WTC11 (cell line): Measurements from ENCODE around the gene BRAF. TPM values are rescaled to one million over a fixed set of nuclear protein-coding genes. Genes with fewer than 3 reads are reported as not detected.

ENCODE experiments used
- ATAC-seq: fragments of 200-7000 bp; cut with Tn5 transposase; 2 replicates; pipeline ENCODE4 v1.10.0; 2021; ENCODE audit warnings: mild to moderate bottlenecking, moderate library complexity
- CTCF ChIA-PET: fragments of 300-600 bp; sonication (Branson Sonifier 250); formaldehyde crosslinking; loops from one replicate; lab custom pipeline; 2021; ENCODE audit warnings: antibody characterized with exemption; lab: Charles Lee
- POLR2A ChIA-PET: fragments of 350-600 bp; sonication (Branson Sonifier 250); formaldehyde crosslinking; loops from one replicate; lab custom pipeline; 2021; ENCODE audit warnings: antibody characterized with exemption; lab: Charles Lee
- DNase-seq: peaks from one replicate; pipeline ENCODE4 v3.0.0; 2021; ENCODE audit warnings: low spot score
- H3K27ac Mint-ChIP-seq: 2 replicates; pipeline ENCODE4 v1.8.0; 2021; ENCODE audit warnings: mixed read lengths
- H3K27me3 Mint-ChIP-seq: 2 replicates; pipeline ENCODE4 v1.8.0; 2021; ENCODE audit warnings: low read depth, mild to moderate bottlenecking, moderate library complexity, mixed read lengths
- H3K36me3 Mint-ChIP-seq: 2 replicates; pipeline ENCODE4 v1.8.0; 2021; ENCODE audit warnings: mixed read lengths
- H3K4me1 Mint-ChIP-seq: 2 replicates; pipeline ENCODE4 v1.8.0; 2022; ENCODE audit warnings: mixed read lengths
- H3K4me3 Mint-ChIP-seq: 2 replicates; pipeline ENCODE4 v1.8.0; 2021; ENCODE audit warnings: mild to moderate bottlenecking, moderate library complexity, mixed read lengths
- H3K9me3 Mint-ChIP-seq: 2 replicates; pipeline ENCODE4 v1.8.0; 2021; ENCODE audit warnings: mixed read lengths
- AFF4 ChIP-seq: sonication (generic); formaldehyde crosslinking; IDR thresholded peaks from 2 replicates; pipeline ENCODE4 v1.8.1; 2023; ENCODE audit warnings: mild to moderate bottlenecking, missing genetic modification reagents, borderline replicate concordance
- CREB1 ChIP-seq: sonication (generic); formaldehyde crosslinking; IDR thresholded peaks from 2 replicates; pipeline ENCODE4 v1.8.0; 2023; ENCODE audit warnings: mild to moderate bottlenecking, missing genetic modification reagents
- CREM ChIP-seq: sonication (generic); formaldehyde crosslinking; IDR thresholded peaks from 2 replicates; pipeline ENCODE4 v1.8.1; 2022; ENCODE audit warnings: mild to moderate bottlenecking, missing genetic modification reagents, moderate library complexity
- E2F1 ChIP-seq: sonication (generic); formaldehyde crosslinking; IDR thresholded peaks from 2 replicates; pipeline ENCODE4 v1.8.0; 2022; ENCODE audit warnings: mild to moderate bottlenecking, missing genetic modification reagents
- E2F5 ChIP-seq: sonication (generic); formaldehyde crosslinking; IDR thresholded peaks from 2 replicates; pipeline ENCODE4 v1.8.1; 2022; ENCODE audit warnings: mild to moderate bottlenecking, moderate library complexity, missing genetic modification reagents
- GTF2I ChIP-seq: fragments of 250-450 bp; sonication (Bioruptor Pico); conservative IDR thresholded peaks from 2 replicates; pipeline ENCODE4 v1.4.0; 2021; ENCODE audit warnings: mild to moderate bottlenecking
- MXD4 ChIP-seq: fragments of 250-450 bp; sonication (Bioruptor Pico); IDR thresholded peaks from 2 replicates; pipeline ENCODE4 v1.8.0; 2021; ENCODE audit warnings: mild to moderate bottlenecking, moderate library complexity, borderline replicate concordance
- NFYB ChIP-seq: sonication (generic); formaldehyde crosslinking; conservative IDR thresholded peaks from 2 replicates; pipeline ENCODE4 v1.8.0; 2022; ENCODE audit warnings: low read depth, missing genetic modification reagents
- NR2C2 ChIP-seq: sonication (generic); formaldehyde crosslinking; IDR thresholded peaks from 2 replicates; pipeline ENCODE4 v1.8.0; 2022; ENCODE audit warnings: mild to moderate bottlenecking, missing genetic modification reagents
- OVOL2 ChIP-seq: fragments of 250-450 bp; sonication (Bioruptor Pico); IDR thresholded peaks from 2 replicates; pipeline ENCODE4 v1.9.0; 2021; ENCODE audit warnings: mild to moderate bottlenecking, borderline replicate concordance
- PREB ChIP-seq: sonication (generic); formaldehyde crosslinking; IDR thresholded peaks from 2 replicates; pipeline ENCODE4 v1.8.1; 2022; ENCODE audit warnings: mild to moderate bottlenecking, missing genetic modification reagents, moderate library complexity, borderline replicate concordance
- SMAD3 ChIP-seq: sonication (generic); formaldehyde crosslinking; IDR thresholded peaks from 2 replicates; pipeline ENCODE4 v1.8.0; 2022; ENCODE audit warnings: missing genetic modification reagents, mild to moderate bottlenecking, borderline replicate concordance
- SOX15 ChIP-seq: fragments of 250-450 bp; sonication (Bioruptor Pico); IDR thresholded peaks from 2 replicates; pipeline ENCODE4 v1.9.0; 2021; ENCODE audit warnings: mild to moderate bottlenecking
- TEAD4 ChIP-seq: sonication (generic); formaldehyde crosslinking; IDR thresholded peaks from 2 replicates; pipeline ENCODE4 v1.8.0; 2022; ENCODE audit warnings: mild to moderate bottlenecking, missing genetic modification reagents
- TP53 ChIP-seq: sonication (generic); formaldehyde crosslinking; IDR thresholded peaks from 2 replicates; pipeline ENCODE4 v1.8.1; 2023; ENCODE audit warnings: mild to moderate bottlenecking, missing genetic modification reagents
- ZNF121 ChIP-seq: sonication (generic); formaldehyde crosslinking; IDR thresholded peaks from 2 replicates; pipeline ENCODE4 v1.8.0; 2023; ENCODE audit warnings: missing genetic modification reagents
- ZNF138 ChIP-seq: sonication (generic); formaldehyde crosslinking; conservative IDR thresholded peaks from 2 replicates; pipeline ENCODE4 v1.8.1; 2022; ENCODE audit warnings: mild to moderate bottlenecking, moderate library complexity, missing genetic modification reagents
- ZNF263 ChIP-seq: sonication (generic); formaldehyde crosslinking; IDR thresholded peaks from 2 replicates; pipeline ENCODE4 v1.8.1; 2022; ENCODE audit warnings: low read depth, mild to moderate bottlenecking, moderate library complexity, missing genetic modification reagents
- ZNF317 ChIP-seq: sonication (generic); formaldehyde crosslinking; IDR thresholded peaks from 2 replicates; pipeline ENCODE4 v1.8.1; 2023; ENCODE audit warnings: low read depth, mild to moderate bottlenecking, moderate library complexity, missing genetic modification reagents, borderline replicate concordance
- ZNF396 ChIP-seq: fragments of 250-450 bp; sonication (Bioruptor Pico); IDR thresholded peaks from 2 replicates; pipeline ENCODE4 v1.8.0; 2021; ENCODE audit warnings: mild to moderate bottlenecking, moderate library complexity, borderline replicate concordance
- ZNF512 ChIP-seq: sonication (generic); formaldehyde crosslinking; IDR thresholded peaks from 2 replicates; pipeline ENCODE4 v1.8.1; 2022; ENCODE audit warnings: missing genetic modification reagents, borderline replicate concordance
- total RNA-seq: library from RNA; stranded (reverse); gene quantifications from 3 replicates; pipeline ENCODE4 v1.2.3, GENCODE V29; 2021

Gene BRAF
- total RNA-seq, 1 experiment from 2014 or later, result 29.2 TPM

- H3K27me3 Mint-ChIP-seq, result 0 out of 2 replicates have a peak, but pooled peaks cover 2% of the 10 kb centered on the region
- H3K9me3 Mint-ChIP-seq, result no peaks in the 10 kb centered on the region
- ChIA-PET CTCF (interaction anchor here (0.5 to 3.4 kb wide), 16 partner anchors 11 to 336 kb away, joined by 3 to 21 read pairs (median 4); partner anchors contain the start of gene DENND2A), POLR2A (no interaction called here)
- TF ChIP-seq MXD4, result no peak
- TF ChIP-seq ZNF396 (CRISPR knock-in tag), result no peak
- no peak for TF ChIP-seq ZNF263 (CRISPR knock-in tag)
- ATAC-seq, result peak; percentile 40
- H3K36me3 Mint-ChIP-seq, result peaks cover 6% of the 10 kb centered on the region
- H3K4me3 Mint-ChIP-seq, result no peak overlapping the region; the same call in 1 of the 2 replicates
- no peak overlapping the region for H3K27ac Mint-ChIP-seq
- no peak for DNase-seq
- H3K4me1 Mint-ChIP-seq, result peaks cover 11% of the 10 kb centered on the region
Observed at GRCh38 chr7:140674899-140675701, 249.6 kb downstream of the BRAF start.

GRCh38 chr7:140674356-140674800 is 250.4 kb downstream of the BRAF start:
- TF ChIP-seq GTF2I (CRISPR knock-in tag), result no peak
- no peak for TF ChIP-seq PREB (CRISPR knock-in tag)
- TF ChIP-seq SOX15 (CRISPR knock-in tag), result no peak
- TF ChIP-seq MXD4, result no peak
- no peak for TF ChIP-seq ZNF138 (CRISPR knock-in tag)
- TF ChIP-seq CREM (CRISPR knock-in tag), result no peak
- TF ChIP-seq OVOL2 (CRISPR knock-in tag), result no peak
- no peak for TF ChIP-seq SMAD3 (CRISPR knock-in tag)
- no peak for TF ChIP-seq CREB1
- no peak for TF ChIP-seq ZNF317
- TF ChIP-seq ZNF512 (CRISPR knock-in tag), result no peak
- TF ChIP-seq E2F1 (CRISPR knock-in tag), result no peak
- CTCF ChIA-PET, result interaction anchor here (1.2 to 3.4 kb wide), 9 partner anchors 12 to 309 kb away, joined by 3 to 21 read pairs (median 7); partner anchors contain the start of gene DENND2A
- Mint-ChIP-seq H3K4me1 (peaks cover 11% of the 10 kb centered on the region), H3K27me3 (0 out of 2 replicates have a peak, but pooled peaks cover 2% of the 10 kb centered on the region), H3K27ac (no peak overlapping the region), H3K36me3 (peaks cover 4% of the 10 kb centered on the region), H3K9me3 (no peaks in the 10 kb centered on the region), H3K4me3 (peak overlapping the region; percentile 76)
- ATAC-seq, result no peak
- DNase-seq, result no peak
- POLR2A ChIA-PET, result interaction anchor here (0.5 to 0.6 kb wide), 2 partner anchors 158 to 159 kb away, joined by 3 read pairs; no protein-coding TSS in a partner anchor

- Mint-ChIP-seq H3K9me3 (no peaks in the 10 kb centered on the region), H3K36me3 (no peaks in the 10 kb centered on the region; the same call in 1 of the 2 replicates), H3K27ac (no peak overlapping the region), H3K4me3 (peak overlapping the region; percentile 76), H3K4me1 (peaks cover 11% of the 10 kb centered on the region), H3K27me3 (0 out of 2 replicates have a peak, but pooled peaks cover 2% of the 10 kb centered on the region)
- TF ChIP-seq NFYB (CRISPR knock-in tag), result no peak
- no peak; the same call in 1 of the 2 replicates for TF ChIP-seq ZNF121
- TF ChIP-seq AFF4 (CRISPR knock-in tag), result no peak
- no peak for TF ChIP-seq E2F5 (CRISPR knock-in tag)
- no peak for TF ChIP-seq NR2C2
- no peak for TF ChIP-seq TP53 (CRISPR knock-in tag)
- no peak for TF ChIP-seq TEAD4 (CRISPR knock-in tag)
- POLR2A ChIA-PET, result interaction anchor here (0.5 to 0.6 kb wide), 2 partner anchors 158 to 159 kb away, joined by 3 read pairs; no protein-coding TSS in a partner anchor
- ATAC-seq, result no peak; the same call in 1 of the 2 replicates
- CTCF ChIA-PET, result interaction anchor here (1.2 to 3.4 kb wide), 8 partner anchors 13 to 341 kb away, joined by 3 to 21 read pairs (median 6); partner anchors contain the start of gene MRPS33
- no peak for DNase-seq
Observed at GRCh38 chr7:140673774-140674155, 251.0 kb downstream of the BRAF start.
